Smooth muscle cell (in vitro differentiated cells): Measurements from ENCODE around the gene YWHAG. TPM values are rescaled to one million over a fixed set of nuclear protein-coding genes. Genes with fewer than 3 reads are reported as not detected.
"Not testable (repeated sequence)": the region's sequence is repeated elsewhere in the genome, so short reads cannot be mapped to it uniquely, and the experiment has no call there.

Source experiments
- DNase-seq: peaks from one replicate; lab custom pipeline; 2025; ENCODE audit not compliant: unreplicated experiment; lab: John Stamatoyannopoulos, UW
- H2AFZ ChIP-seq: fragments of 200-600 bp; sonication (generic); 2 replicates; pipeline ENCODE4 v1.6.0; 2016; ENCODE audit warnings: antibody characterized with exemption, low read depth, mild to moderate bottlenecking
- H3F3A ChIP-seq: fragments of 200-600 bp; sonication (generic); 2 replicates; pipeline ENCODE4 v1.6.0; 2017; ENCODE audit warnings: antibody characterized with exemption, low read depth
- H3K27ac ChIP-seq: fragments of 200-600 bp; sonication (generic); 2 replicates; pipeline ENCODE4 v1.5.1; 2016; ENCODE audit warnings: low read depth, mild to moderate bottlenecking
- H3K27me3 ChIP-seq: fragments of 200-600 bp; sonication (generic); 2 replicates; pipeline ENCODE4 v1.6.1; 2016; ENCODE audit warnings: low read depth, mild to moderate bottlenecking
- H3K36me3 ChIP-seq: fragments of 200-600 bp; sonication (generic); 2 replicates; pipeline ENCODE4 v1.5.1; 2016; ENCODE audit warnings: low read depth
- H3K4me1 ChIP-seq: fragments of 200-600 bp; sonication (generic); 2 replicates; pipeline ENCODE4 v1.5.1; 2016; ENCODE audit warnings: low read depth
- H3K4me2 ChIP-seq: fragments of 200-600 bp; sonication (generic); 2 replicates; pipeline ENCODE4 v1.6.0; 2016; ENCODE audit warnings: mild to moderate bottlenecking
- H3K4me3 ChIP-seq: fragments of 200-600 bp; sonication (generic); 2 replicates; pipeline ENCODE4 v1.5.1; 2016; ENCODE audit warnings: mild to moderate bottlenecking
- H3K79me2 ChIP-seq: fragments of 200-600 bp; sonication (generic); 2 replicates; pipeline ENCODE4 v1.6.0; 2016; ENCODE audit warnings: low read depth, mild to moderate bottlenecking
- H3K9ac ChIP-seq: fragments of 200-600 bp; sonication (generic); 2 replicates; pipeline ENCODE4 v1.6.0; 2016; ENCODE audit warnings: low read depth
- H3K9me3 ChIP-seq: fragments of 200-600 bp; sonication (generic); replicated peaks from 2 replicates; pipeline ENCODE4 v1.5.1; 2016; ENCODE audit warnings: low read depth
- H4K20me1 ChIP-seq: fragments of 200-600 bp; sonication (generic); 2 replicates; pipeline ENCODE4 v1.6.0; 2016; ENCODE audit warnings: low read depth
- WGBS: methylation state at CpG from one replicate; pipeline ENCODE4 v1.1.7; 2016; ENCODE audit warnings: low lambda C conversion rate; 5-methylcytosine and 5-hydroxymethylcytosine counted together
- polyA plus RNA-seq: library from polyadenylated mRNA; unstranded; fragments of >200 nt; fragmentation: Nextera tagmentation; extraction: Ambion mirVana; gene quantifications from 2 replicates; pipeline ENCODE4 v1.2.1, GENCODE V29; 2016
- total RNA-seq: library from RNA; depleted of rRNA; stranded (reverse); fragments of >200 nt; gene quantifications from 2 replicates; pipeline ENCODE4 v1.2.3, GENCODE V29; 2014
- TF ChIP-seq, protein P1 (sequence below): fragments of 200-600 bp; sonication (generic); IDR thresholded peaks from 2 replicates; pipeline ENCODE4 v1.5.1; 2017; ENCODE audit warnings: borderline replicate concordance, mild to moderate bottlenecking, antibody characterized with exemption; ENCODE audit not compliant: insufficient read depth, poor library complexity, severe bottlenecking

YWHAG gene
- total and polyA plus RNA-seq, 2 experiments from 2014 or later = 17.6 to 132 TPM

DNA sequence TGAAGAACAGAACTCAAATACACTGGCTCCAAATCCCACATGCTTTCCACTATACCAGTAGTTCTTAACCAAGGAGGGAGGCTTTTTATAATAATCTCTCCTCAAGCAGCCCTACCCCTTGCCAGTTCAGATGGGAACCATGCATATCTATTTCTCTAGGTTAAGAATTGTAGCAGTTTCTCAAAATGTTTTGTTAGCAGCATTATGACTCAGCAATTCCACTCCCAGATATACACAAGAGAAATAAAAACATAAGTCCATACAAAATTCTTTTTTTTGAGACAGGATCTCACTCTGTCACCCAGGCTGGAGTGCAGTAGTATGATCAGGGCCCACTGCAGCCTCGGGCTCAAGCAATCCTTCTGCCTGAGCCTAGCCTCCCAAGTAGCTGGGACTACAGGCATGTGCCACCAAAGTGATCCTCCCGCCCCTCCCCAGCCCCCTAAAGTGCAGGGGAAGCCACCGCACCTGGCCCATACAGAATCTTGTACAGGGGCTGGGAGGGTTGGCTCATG lies 18.1 kb downstream of the YWHAG start:
- H3K27ac ChIP-seq = peak overlapping the region; percentile 45
- peaks cover 6% of the 10 kb centered on the region for H3F3A ChIP-seq
- no peak overlapping the region for H3K4me2 ChIP-seq
- H3K9ac ChIP-seq = no peak overlapping the region
- 91% methylated on average over 3 of the region's 3 CpGs for WGBS
- H4K20me1 ChIP-seq = peaks cover 99% of the 10 kb centered on the region
- H3K27me3 ChIP-seq = no peaks in the 10 kb centered on the region
- H2AFZ ChIP-seq = no peak overlapping the region
- H3K9me3 ChIP-seq = no peaks in the 10 kb centered on the region
- TF ChIP-seq, protein P1, sequence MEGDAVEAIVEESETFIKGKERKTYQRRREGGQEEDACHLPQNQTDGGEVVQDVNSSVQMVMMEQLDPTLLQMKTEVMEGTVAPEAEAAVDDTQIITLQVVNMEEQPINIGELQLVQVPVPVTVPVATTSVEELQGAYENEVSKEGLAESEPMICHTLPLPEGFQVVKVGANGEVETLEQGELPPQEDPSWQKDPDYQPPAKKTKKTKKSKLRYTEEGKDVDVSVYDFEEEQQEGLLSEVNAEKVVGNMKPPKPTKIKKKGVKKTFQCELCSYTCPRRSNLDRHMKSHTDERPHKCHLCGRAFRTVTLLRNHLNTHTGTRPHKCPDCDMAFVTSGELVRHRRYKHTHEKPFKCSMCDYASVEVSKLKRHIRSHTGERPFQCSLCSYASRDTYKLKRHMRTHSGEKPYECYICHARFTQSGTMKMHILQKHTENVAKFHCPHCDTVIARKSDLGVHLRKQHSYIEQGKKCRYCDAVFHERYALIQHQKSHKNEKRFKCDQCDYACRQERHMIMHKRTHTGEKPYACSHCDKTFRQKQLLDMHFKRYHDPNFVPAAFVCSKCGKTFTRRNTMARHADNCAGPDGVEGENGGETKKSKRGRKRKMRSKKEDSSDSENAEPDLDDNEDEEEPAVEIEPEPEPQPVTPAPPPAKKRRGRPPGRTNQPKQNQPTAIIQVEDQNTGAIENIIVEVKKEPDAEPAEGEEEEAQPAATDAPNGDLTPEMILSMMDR = no peak
- H3K4me1 ChIP-seq = no peaks in the 10 kb centered on the region
- H3K4me3 ChIP-seq = no peak overlapping the region
- peaks cover 99% of the 10 kb centered on the region for H3K79me2 ChIP-seq
- peaks cover 3% of the 10 kb centered on the region for H3K36me3 ChIP-seq
- DNase-seq = no peak

DNA sequence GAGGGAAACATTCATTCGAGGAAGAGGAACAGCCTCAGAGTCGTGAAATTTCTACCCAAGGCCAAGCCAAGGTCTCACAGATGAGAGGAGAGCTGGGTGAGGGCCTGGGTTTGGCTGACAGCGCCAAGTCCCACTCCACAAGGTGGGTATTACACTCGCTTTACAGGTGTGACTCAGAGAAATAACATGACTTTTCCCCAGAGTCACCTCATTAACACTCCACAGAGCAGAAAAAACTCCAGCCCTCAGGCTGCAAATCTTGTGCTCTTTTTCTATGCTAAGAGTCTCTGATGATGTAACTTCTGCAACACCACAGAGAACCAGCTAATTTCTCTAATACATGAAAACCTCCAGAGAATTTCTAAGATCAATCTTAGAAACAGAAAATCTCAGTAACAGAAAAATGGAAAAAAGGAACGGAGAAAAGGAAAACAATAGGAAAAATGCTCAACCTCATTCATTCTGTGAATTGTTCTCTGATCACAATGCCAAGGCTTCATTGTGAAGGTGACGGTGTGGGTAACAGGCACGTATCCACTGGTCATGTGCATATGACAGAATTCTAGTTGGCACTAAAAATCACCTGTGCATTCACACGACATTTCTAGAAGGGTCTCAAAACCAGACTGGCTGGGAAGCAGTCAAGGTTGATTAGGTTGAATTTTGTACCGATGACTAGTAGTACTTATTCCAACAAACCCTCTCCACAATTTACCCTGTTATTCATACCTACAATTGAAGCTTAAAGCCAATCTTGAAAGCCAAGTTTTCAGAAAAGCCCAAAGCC lies 20.3 kb downstream of the YWHAG start:
- Histone ChIP-seq H3K9ac (no peak overlapping the region), H2AFZ (no peak overlapping the region), H3K4me3 (no peak overlapping the region), H3K36me3 (no peaks in the 10 kb centered on the region), H3F3A (peaks cover 8% of the 10 kb centered on the region), H3K27me3 (no peaks in the 10 kb centered on the region), H4K20me1 (peaks cover 100% of the 10 kb centered on the region), H3K4me1 (no peaks in the 10 kb centered on the region), H3K27ac (peak overlapping the region; percentile 62), H3K79me2 (peaks cover 100% of the 10 kb centered on the region), H3K9me3 (no peaks in the 10 kb centered on the region), H3K4me2 (no peak overlapping the region)
- 66% methylated on average over 9 of the region's 9 CpGs for WGBS
- TF ChIP-seq, protein P1 = no peak
- DNase-seq = no peak

DNA sequence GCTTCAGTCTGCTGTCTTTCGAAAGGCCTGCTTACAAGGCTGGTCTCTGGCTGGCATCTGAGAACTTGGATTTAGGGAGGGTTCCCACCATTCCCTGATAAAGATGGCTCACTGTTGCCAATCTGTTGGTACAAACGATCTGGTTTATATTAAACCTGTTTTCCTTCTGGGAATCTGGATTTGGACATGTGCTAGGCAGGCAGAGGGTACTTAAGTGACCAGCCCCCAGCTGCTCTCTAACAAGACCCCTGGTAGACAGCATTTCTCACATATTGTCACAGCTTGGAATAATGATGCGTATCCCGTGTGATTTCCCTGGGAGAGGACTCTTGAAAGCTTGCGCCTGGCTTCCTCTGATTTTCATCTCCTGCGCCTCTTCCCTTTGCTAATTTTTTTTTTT lies 21.6 kb downstream of the YWHAG start:
- no peak overlapping the region for H3K9ac ChIP-seq
- no peaks in the 10 kb centered on the region for H3K27me3 ChIP-seq
- WGBS = 95% methylated on average over 6 of the region's 6 CpGs
- peaks cover 100% of the 10 kb centered on the region for H3K79me2 ChIP-seq
- H2AFZ ChIP-seq = no peak overlapping the region
- H3F3A ChIP-seq = peaks cover 9% of the 10 kb centered on the region
- no peak for DNase-seq
- H3K4me3 ChIP-seq = no peak overlapping the region
- H3K27ac ChIP-seq = no peak overlapping the region
- H3K36me3 ChIP-seq = no peaks in the 10 kb centered on the region
- no peaks in the 10 kb centered on the region for H3K4me1 ChIP-seq
- no peaks in the 10 kb centered on the region for H3K9me3 ChIP-seq
- H4K20me1 ChIP-seq = peaks cover 100% of the 10 kb centered on the region
- H3K4me2 ChIP-seq = no peak overlapping the region
- TF ChIP-seq, protein P1 = no peak

DNA sequence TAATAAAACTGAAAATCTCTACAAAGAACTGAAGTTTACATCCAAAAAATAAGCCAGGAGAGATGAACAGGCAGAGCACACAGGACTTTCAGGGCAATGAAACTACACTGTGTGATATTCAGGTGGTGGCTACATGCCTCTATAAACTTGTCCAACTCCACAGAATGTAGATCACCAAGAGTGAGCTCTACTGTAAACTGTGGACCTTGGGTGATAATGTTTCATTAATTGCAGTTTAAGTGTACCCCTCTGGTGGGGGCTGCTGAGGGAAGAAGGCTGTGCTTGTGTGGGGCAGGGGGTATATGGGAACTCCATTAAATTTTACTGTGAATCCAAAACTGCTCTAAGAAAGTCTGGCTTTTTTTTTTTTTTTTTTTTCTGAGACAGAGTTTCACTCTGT lies 22.7 kb downstream of the YWHAG start:
- no peaks in the 10 kb centered on the region for H3K27me3 ChIP-seq
- no peaks in the 10 kb centered on the region for H3K4me1 ChIP-seq
- no peaks in the 10 kb centered on the region for H3K36me3 ChIP-seq
- H2AFZ ChIP-seq = no peak overlapping the region
- H4K20me1 ChIP-seq = peaks cover 100% of the 10 kb centered on the region
- peaks cover 9% of the 10 kb centered on the region for H3F3A ChIP-seq
- H3K4me3 ChIP-seq = no peak overlapping the region
- no peak overlapping the region for H3K27ac ChIP-seq
- no peak overlapping the region for H3K9ac ChIP-seq
- H3K4me2 ChIP-seq = no peak overlapping the region
- no peaks in the 10 kb centered on the region for H3K9me3 ChIP-seq
- TF ChIP-seq, protein P1 = no peak
- H3K79me2 ChIP-seq = peaks cover 100% of the 10 kb centered on the region
- no peak for DNase-seq

DNA sequence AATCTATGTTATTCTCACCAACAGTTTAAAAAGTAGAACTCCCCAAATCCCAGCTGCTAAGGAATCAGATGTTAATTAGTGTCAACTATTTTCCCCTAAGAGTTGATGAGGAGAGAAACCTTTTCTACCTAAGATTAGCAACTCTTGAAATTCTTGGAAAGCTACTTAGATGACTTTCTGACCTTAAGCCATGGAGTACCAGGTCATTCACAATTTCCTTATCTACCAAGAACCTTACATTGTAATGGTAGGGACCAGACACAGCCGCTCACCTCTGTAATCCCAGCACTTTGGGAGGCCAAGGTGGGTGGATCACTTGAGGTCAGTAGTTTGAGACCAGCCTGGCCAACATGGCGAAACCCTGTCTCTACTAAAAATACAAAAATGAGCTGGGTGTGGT lies 23.4 kb downstream of the YWHAG start:
- not testable (repeated sequence) for H3F3A ChIP-seq, H3K36me3 ChIP-seq, H3K4me2 ChIP-seq, H3K27ac ChIP-seq, H3K4me1 ChIP-seq, H3K27me3 ChIP-seq, H3K4me3 ChIP-seq, H2AFZ ChIP-seq, H3K9me3 ChIP-seq, H3K9ac ChIP-seq, DNase-seq
- 95% methylated on average over 2 of the region's 2 CpGs for WGBS
- H3K79me2 ChIP-seq = peaks cover 100% of the 10 kb centered on the region
- peaks cover 100% of the 10 kb centered on the region for H4K20me1 ChIP-seq
